H1 (cell line): ENCODE data around the gene TIMM9. TPM values are rescaled to one million over a fixed set of nuclear protein-coding genes. Genes with fewer than 3 reads are reported as not detected.

Experiments
- BACH1 ChIP-seq: IDR thresholded peaks from 2 replicates; pipeline ENCODE4 v1.6.1; 2012; ENCODE audit warnings: low read length, improper control_type of control experiment
- CTBP2 ChIP-seq: IDR thresholded peaks from 2 replicates; pipeline ENCODE4 v1.7.0; 2011; ENCODE audit warnings: borderline replicate concordance, mild to moderate bottlenecking, moderate library complexity, mixed read lengths, low read length; ENCODE audit not compliant: insufficient read depth, insufficient read length
- EGR1 ChIP-seq: IDR thresholded peaks from 2 replicates; pipeline ENCODE4 v1.6.1; 2011; ENCODE audit warnings: low read depth, low read length, borderline replicate concordance
- EZH2 ChIP-seq: fragments of 200-600 bp; sonication (generic); IDR thresholded peaks from 2 replicates; pipeline ENCODE4 v1.7.1; 2012; ENCODE audit warnings: low read depth, mild to moderate bottlenecking, moderate library complexity, low read length, inconsistent platforms; ENCODE audit not compliant: severe bottlenecking
- NANOG ChIP-seq: IDR thresholded peaks from 2 replicates; pipeline ENCODE4 v1.6.1; 2011; ENCODE audit warnings: low read length, low read depth, mild to moderate bottlenecking, inconsistent platforms; ENCODE audit not compliant: insufficient read depth, poor library complexity, severe bottlenecking
- SP2 ChIP-seq: IDR thresholded peaks from 2 replicates; pipeline ENCODE4 v1.6.1; 2012; ENCODE audit warnings: mild to moderate bottlenecking, low read length, inconsistent platforms
- USF2 ChIP-seq: IDR thresholded peaks from 2 replicates; pipeline ENCODE4 v1.6.1; 2011; ENCODE audit warnings: low read length, improper control_type of control experiment
- polyA plus RNA-seq, 7 experiments: library from polyadenylated mRNA; depleted of rRNA in 3 of 7; stranded (reverse) in 5 of 7; unstranded in 2 of 7; fragments of >200 nt in 5 of 7; fragments of 200-250 nt in 2 of 7; gene quantifications; 1 replicate in 5 of 7; 2 replicates in 1 of 7; 4 replicates in 1 of 7; pipeline versions ENCODE4 v1.2.1 to v1.2.3, GENCODE V29; 2011 to 2013; ENCODE audit warnings: missing spikeins in 2 of 7, mixed read lengths in 2 of 7
- total RNA-seq: library from RNA; stranded (reverse); fragmentation: NEBNext Ultra II Directional; extraction: Animal tissue kit (Norgen Biotek cat#: 25700); gene quantifications from 2 replicates; pipeline ENCODE4 v1.2.1, GENCODE V29; 2021

The TIMM9 gene
- total and polyA plus RNA-seq, 2 of the 8 experiments (the other 6 are each of a cell fraction or from before 2014, with no cell fraction given): 24.0 to 52.2 TPM

GRCh38 chr14:58414845-58415244 lies 12.5 kb downstream of the TIMM9 start (continued):
- TF ChIP-seq USF2 (no peak), BACH1 (no peak), CTBP2 (no peak), SP2 (no peak), NANOG (no peak), EZH2 (no peak), EGR1 (no peak)
